AG04450 (cell line): ENCODE data around the gene CFAP97D2. TPM values are rescaled to one million over a fixed set of nuclear protein-coding genes. Genes with fewer than 3 reads are reported as not detected.
"Not testable (repeated sequence)": the region's sequence is repeated elsewhere in the genome, so short reads cannot be mapped to it uniquely, and the experiment has no call there.

Experiments
- CTCF ChIA-PET: fragments of 300-600, 350-600 bp; formaldehyde crosslinking; extraction: SDS; loops from one replicate; lab custom pipeline; 2022; ENCODE audit warnings: antibody characterized with exemption, inconsistent platforms; lab: Charles Lee
- POLR2A ChIA-PET: fragments of 350-600 bp; formaldehyde crosslinking; extraction: SDS; loops from one replicate; lab custom pipeline; 2021; ENCODE audit warnings: antibody characterized with exemption, inconsistent platforms; lab: Yijun Ruan, JAX
- DNase-seq: peaks from one replicate; pipeline ENCODE4 v3.0.0-alpha.2; 2011; ENCODE audit warnings: low read depth, low spot score
- H3K27ac ChIP-seq: one replicate; pipeline ENCODE4 v1.5.1; 2012; ENCODE audit warnings: low read depth, low read length, control low read depth
- H3K27me3 ChIP-seq: one replicate; pipeline ENCODE4 v1.6.0; 2012; ENCODE audit warnings: low read length; ENCODE audit not compliant: control insufficient read depth, insufficient read depth
- H3K4me3 ChIP-seq: 2 replicates; pipeline ENCODE4 v1.5.1; 2011; ENCODE audit warnings: mild to moderate bottlenecking, low read depth, low read length, control low read depth
- H3K9me3 ChIP-seq: 2 replicates; pipeline ENCODE4 v1.5.1; 2012; ENCODE audit warnings: low read length; ENCODE audit not compliant: control insufficient read depth, insufficient read depth
- polyA plus RNA-seq: library from polyadenylated mRNA; depleted of rRNA; stranded (reverse); fragments of >200 nt; gene quantifications from 2 replicates; pipeline ENCODE4 v1.2.3, GENCODE V29; 2011
- TF ChIP-seq, protein P1 (sequence below): IDR thresholded peaks from 2 replicates; pipeline ENCODE4 v1.5.1; 2011; ENCODE audit warnings: low read depth, low read length, control low read depth, inconsistent platforms

CFAP97D2 gene
- polyA plus RNA-seq, 1 experiment, result not detected

DNA sequence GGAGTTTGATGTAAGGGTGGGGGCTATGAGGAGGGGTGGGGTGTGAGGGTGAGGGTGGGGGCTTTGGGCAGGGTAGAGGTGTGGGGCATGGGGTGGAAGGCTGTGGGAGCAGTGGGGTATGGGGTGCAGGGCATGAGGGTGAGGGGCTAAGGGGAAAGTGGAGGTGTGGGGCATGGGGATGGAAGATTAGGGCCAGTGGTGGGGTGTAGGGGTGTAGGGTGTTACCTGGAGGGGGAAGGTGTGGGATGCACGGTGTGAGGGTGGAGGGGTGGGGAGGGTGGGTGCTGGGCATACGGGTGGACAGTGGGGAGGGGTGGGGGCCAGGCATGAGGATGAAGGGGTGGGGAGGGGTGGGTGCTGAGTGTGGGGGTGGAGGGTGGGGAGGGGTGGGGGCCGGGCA is 23.7 kb upstream of the CFAP97D2 start:
- no peak overlapping the region for H3K4me3 ChIP-seq
- no peak for DNase-seq
- CTCF ChIA-PET, result no interaction called here
- no peaks in the 10 kb centered on the region; the same call in 1 of the 2 replicates for H3K9me3 ChIP-seq
- H3K27ac ChIP-seq, result no peak overlapping the region
- TF ChIP-seq, protein P1, sequence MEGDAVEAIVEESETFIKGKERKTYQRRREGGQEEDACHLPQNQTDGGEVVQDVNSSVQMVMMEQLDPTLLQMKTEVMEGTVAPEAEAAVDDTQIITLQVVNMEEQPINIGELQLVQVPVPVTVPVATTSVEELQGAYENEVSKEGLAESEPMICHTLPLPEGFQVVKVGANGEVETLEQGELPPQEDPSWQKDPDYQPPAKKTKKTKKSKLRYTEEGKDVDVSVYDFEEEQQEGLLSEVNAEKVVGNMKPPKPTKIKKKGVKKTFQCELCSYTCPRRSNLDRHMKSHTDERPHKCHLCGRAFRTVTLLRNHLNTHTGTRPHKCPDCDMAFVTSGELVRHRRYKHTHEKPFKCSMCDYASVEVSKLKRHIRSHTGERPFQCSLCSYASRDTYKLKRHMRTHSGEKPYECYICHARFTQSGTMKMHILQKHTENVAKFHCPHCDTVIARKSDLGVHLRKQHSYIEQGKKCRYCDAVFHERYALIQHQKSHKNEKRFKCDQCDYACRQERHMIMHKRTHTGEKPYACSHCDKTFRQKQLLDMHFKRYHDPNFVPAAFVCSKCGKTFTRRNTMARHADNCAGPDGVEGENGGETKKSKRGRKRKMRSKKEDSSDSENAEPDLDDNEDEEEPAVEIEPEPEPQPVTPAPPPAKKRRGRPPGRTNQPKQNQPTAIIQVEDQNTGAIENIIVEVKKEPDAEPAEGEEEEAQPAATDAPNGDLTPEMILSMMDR, result no peak
- H3K27me3 ChIP-seq, result peaks cover 20% of the 10 kb centered on the region
- POLR2A ChIA-PET, result no interaction called here

DNA sequence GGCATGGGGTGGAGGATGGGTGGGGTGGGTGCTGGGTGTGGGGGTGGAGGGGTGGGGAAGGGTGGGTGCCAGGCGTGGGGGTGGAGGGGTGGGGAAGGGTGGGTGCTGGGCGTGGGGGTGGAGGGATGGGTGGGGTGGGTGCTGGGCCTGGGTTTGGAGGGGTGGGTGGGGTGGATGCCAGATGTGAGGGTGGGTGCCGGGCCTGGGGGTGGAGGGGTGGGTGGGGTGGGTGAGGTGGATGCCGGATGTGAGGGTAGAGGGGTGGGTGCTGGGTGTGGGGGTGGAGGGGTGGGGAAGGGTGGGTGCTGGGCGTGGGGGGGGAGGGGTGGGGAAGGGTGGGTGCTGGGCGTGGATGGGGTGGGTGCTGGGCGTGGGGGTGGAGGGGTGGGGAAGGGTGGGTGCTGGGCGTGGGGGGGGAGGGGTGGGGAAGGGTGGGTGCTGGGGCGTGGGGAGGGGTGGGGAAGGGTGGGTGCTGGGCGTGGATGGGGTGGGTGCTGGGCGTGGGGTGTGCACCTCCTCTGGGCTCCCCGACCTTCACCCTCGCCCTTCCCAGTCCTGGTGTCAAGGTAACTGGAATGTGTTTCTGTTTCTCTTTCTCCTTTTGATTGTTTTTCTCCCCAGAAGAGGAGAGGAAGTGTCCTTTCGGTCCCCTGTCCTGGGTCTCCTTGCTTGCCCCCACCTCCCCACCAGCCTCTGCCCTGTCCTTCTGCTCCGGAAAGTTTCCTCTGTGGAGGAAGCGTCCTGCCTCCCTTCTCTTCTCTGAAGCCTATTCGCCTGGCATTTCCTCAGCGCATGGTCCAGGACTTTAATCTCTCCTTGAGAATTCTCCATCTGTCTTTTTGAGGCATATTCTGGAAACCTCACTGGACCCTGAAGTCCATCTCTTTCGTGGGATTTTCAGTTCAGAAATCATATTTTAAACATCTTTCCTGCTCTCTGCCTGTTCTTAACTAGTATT is 22.9 kb upstream of the CFAP97D2 start:
- no peak for DNase-seq
- ChIA-PET CTCF (no interaction called here), POLR2A (no interaction called here)
- Histone ChIP-seq H3K27me3 (peaks cover 22% of the 10 kb centered on the region), H3K27ac (no peak overlapping the region), H3K4me3 (no peak overlapping the region), H3K9me3 (peaks cover 3% of the 10 kb centered on the region; the same call in 1 of the 2 replicates)
- TF ChIP-seq, protein P1, result no peak

DNA sequence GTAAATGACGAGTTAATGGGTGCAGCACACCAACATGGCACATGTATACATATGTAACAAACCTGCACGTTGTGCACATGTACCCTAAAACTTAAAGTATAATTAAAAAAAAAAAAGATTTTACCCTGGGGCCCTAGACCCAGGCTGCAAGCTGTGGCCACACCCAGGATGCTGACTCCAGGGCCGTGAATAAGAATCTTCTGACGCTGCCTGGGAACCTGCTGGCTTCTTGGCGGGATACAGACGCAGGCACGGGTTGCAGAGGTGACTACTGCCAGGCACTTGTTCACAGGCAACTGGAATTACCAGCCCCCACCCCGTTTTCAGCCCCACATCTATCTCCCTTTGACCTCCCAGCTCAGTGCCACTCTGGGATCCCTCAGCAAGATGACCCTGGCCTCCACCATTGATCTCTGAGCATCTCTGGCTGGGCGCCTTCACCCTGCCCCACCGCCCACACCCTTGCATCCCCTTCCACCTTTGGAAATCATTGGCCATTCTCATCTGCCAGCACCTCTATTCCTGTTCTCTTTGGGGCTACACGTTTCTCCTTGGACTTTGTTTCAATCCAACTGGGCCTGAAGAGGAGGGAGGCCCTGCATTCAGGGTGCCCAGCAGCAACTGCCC is 21.1 kb upstream of the CFAP97D2 start:
- TF ChIP-seq, protein P1, result no peak
- Histone ChIP-seq H3K27me3 (peaks cover 21% of the 10 kb centered on the region), H3K9me3 (peaks cover 5% of the 10 kb centered on the region; the same call in 1 of the 2 replicates), H3K4me3 (no peak overlapping the region), H3K27ac (no peak overlapping the region)
- CTCF ChIA-PET, result no interaction called here
- POLR2A ChIA-PET, result no interaction called here
- DNase-seq, result no peak

DNA sequence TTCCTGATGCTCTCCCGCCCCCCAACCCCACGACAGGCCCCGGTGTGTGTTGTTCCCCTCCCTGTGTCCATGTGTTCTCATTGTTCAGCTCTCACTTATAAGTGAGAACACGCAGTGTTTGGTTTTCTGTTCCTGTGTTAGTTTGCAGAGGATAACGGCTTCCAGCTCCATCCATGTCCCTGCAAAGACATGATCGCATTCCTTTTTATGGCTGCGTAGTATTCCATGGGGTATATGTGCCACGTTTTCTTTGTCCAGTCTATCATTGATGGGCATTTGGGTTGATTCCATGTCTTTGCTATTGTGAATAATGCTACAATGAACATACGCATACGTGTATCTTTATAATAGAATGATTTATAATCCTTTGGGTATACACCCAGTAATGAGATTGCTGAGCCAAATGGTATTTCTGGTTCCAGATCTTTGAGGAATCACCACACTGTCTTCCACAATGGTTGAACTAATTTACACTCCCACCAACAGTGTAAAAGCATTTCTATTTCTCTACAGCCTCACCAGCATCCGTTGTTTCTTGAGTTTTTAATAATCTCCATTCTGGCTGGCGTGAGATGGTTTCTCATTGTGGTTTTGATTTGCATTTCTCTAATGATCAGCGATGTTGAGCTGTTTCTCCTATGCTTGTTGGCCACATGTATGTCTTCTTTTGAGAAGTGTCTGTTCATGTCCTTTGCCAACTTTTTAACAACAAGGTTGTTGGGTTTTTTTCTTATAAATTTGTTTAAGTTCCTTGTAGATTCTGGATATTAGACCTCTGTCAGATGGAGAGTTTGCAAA is 20.0 kb upstream of the CFAP97D2 start:
- CTCF ChIA-PET, POLR2A ChIA-PET, H3K27ac ChIP-seq, DNase-seq, H3K9me3 ChIP-seq, H3K4me3 ChIP-seq: not testable (repeated sequence)
- H3K27me3 ChIP-seq, result peaks cover 26% of the 10 kb centered on the region

DNA sequence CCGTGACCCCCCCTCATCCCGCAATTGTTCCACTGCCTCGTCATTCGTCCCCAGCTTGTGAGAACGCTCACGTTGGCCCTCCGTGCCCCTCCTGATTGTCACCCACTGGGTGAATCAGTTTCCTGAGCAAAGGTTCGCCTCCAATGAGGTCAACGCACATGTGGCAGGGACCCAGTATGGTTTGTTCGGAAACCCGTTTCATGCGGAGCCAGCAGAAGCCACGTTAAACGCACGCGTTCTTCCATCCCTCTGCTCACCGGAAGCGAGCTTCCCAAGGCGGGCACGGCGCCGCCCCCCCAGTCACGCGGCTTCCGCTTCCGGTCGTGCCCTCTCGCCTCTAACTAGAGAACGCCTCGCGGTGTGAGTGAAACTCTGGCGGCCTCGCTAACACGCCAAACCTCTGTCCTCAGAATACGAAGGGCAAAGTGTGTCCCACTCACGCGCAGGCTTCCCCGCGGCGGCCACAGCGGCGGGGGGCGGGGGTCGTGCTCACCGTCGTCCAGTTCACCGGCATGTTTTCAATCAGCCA is 18.0 kb upstream of the CFAP97D2 start:
- TF ChIP-seq, protein P1, result no peak
- CTCF ChIA-PET, result no interaction called here
- Histone ChIP-seq H3K27me3 (peaks cover 39% of the 10 kb centered on the region), H3K27ac (no peak overlapping the region), H3K4me3 (no peak overlapping the region), H3K9me3 (peaks cover 5% of the 10 kb centered on the region; the same call in 1 of the 2 replicates)
- POLR2A ChIA-PET, result no interaction called here
- no peak for DNase-seq
